Measurements from ENCODE around the gene PPP1R37.

DNA sequence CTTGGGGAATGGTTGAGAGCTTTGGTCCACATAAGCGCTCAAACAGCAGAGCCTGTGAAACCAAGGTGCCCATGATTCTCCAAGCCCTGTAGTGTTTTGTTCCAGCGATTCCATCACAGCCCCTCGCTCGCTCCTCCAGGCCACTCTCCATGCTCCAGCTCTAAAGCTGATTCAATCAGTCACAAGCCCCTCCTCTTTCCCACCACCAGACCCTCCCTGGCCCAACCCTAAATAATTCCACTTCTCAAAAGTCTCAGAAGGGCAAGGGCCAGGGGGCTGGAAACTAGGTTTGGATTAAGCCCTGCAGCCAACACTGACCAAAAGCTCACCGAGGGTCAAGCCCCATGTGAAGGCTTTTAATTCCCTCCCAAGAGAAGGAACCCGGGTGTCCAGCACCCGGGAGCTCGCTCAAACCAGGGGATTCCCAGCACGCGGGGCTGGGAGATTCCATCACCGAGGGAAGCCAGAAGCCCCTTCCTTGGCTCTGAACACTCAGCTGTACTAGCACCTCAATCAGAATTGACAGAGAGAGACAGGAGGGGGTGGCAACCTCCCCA, 18.2 kb upstream of the PPP1R37 start:
- TF ChIP-seq, protein P1, sequence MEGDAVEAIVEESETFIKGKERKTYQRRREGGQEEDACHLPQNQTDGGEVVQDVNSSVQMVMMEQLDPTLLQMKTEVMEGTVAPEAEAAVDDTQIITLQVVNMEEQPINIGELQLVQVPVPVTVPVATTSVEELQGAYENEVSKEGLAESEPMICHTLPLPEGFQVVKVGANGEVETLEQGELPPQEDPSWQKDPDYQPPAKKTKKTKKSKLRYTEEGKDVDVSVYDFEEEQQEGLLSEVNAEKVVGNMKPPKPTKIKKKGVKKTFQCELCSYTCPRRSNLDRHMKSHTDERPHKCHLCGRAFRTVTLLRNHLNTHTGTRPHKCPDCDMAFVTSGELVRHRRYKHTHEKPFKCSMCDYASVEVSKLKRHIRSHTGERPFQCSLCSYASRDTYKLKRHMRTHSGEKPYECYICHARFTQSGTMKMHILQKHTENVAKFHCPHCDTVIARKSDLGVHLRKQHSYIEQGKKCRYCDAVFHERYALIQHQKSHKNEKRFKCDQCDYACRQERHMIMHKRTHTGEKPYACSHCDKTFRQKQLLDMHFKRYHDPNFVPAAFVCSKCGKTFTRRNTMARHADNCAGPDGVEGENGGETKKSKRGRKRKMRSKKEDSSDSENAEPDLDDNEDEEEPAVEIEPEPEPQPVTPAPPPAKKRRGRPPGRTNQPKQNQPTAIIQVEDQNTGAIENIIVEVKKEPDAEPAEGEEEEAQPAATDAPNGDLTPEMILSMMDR (IDR thresholded peaks at IDR 0.05), result no peak
- TF ChIP-seq EZH2 (IDR thresholded peaks at IDR 0.05; ENCODE audit: borderline replicate concordance, insufficient read depth, low read depth, low read length, poor library complexity, severe bottlenecking), result no peak
